ENCODE data around the gene RPS16. TPM values are rescaled to one million over a fixed set of nuclear protein-coding genes. Genes with fewer than 3 reads are reported as not detected.
A peak's percentile ranks its signal among the peaks of the same experiment; 100 is the strongest.
"Not testable (repeated sequence)": the region's sequence is repeated elsewhere in the genome, so short reads cannot be mapped to it uniquely, and the experiment has no call there.

The RPS16 gene
- total RNA-seq, result 1,000 to 10,000 TPM; 3,146 to 3,331 TPM

DNA sequence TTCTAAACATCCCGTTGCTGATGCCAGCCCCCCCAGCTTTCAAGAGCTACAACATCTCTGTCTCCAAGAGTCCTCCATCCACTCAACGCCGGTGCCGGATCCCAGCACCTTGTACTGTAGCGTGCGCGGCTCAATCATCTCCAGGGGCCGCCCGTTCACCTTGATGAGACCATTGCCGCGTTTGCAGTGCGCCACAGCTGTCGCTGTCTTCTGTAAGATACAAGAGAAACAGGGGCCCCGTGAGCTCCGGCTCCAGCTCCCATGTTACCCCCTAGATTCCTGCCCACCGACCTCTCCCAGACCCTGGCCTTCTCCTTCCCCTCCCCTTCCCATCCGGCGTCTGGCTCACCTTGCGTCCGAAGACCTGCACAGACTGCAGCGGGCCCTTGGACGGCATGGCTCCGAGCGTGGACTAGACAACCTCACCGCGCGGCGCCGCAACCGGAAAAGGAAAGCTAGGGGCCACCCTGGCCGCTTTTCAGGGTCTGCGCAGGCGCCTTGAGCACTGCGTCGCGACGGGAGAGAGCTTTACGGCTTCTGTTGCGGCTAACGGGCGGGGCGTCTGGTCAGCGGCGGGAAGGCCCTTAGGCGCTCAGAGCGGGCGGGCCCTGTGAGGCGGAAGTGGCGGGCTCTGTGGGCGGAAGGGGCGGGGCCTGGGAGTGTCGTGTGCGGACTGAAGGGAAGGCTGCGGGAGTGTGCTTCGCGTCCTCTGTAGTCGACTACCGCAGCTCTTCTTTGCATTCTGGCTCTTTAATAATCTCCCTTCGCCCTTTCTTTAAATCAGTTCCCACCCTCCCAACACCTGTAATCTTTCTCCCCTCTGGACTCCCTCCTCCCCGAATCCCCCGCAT lies at the start of gene RPS16:
Gene RPS16, minus strand, starts transcription at position 451 of the 851 bp plus-strand sequence. Its CDS starts 54 bp downstream, at position 397.
- ATAC-seq (peak; percentile 84), DNase-seq (peak; percentile 100)
- Mint-ChIP-seq H3K9me3 (ENCODE audit: low read depth) (no peaks in the 10 kb centered on the region), H3K27me3 (no peaks in the 10 kb centered on the region), H3K27ac (peak within 1 kb of the TSS; percentile 100), H3K4me1 (peaks cover 45% of the 10 kb centered on the region), H3K4me3 (peak within 1 kb of the TSS; percentile 99), H3K36me3 (ENCODE audit: low read depth) (peaks cover 36% of the 10 kb centered on the region)
- ChIA-PET CTCF (interaction anchor here (0.9 to 2.0 kb wide), 15 partner anchors 8 to 238 kb away, joined by 3 to 13 read pairs (median 5); partner anchors contain the start of genes EID2B, MED29, PAF1 and PLEKHG2), POLR2A (interaction anchor here (0.5 to 1.7 kb wide), 25 partner anchors 9 to 1015 kb away, joined by 3 to 50 read pairs (median 5); partner anchors contain the start of genes EID2B, MED29, NFKBIB and PAF1)
- intact Hi-C loops (cut with DNase I, micrococcal nuclease), result loop anchor here (1.0 kb wide), 6 partner anchors 10 to 97 kb away; partner anchors contain the start of genes PLEKHG2 (in 2 of the 2), SUPT5H (in 2 of the 2), EID2B (in 1 of the 2) and MED29 (in 1 of the 2)

DNA sequence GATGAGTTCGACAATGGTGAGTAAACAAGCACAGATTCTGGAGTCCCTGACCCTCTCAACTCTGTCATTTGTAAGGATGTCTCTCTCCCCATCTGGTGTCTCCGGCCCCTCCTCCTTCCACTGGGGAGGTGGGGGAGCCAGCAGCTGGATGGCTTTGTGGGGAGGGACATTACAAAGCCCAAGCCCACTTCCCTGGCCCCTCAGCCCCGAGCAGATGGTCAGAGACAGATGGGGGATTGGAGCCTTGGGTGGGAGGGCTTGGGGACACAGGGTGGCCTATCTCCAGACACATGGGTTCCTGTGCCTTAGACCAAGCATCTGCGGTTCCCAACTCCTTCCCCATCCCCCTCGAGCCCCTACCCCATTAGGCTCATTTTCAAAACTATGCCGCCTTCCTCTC lies 47.4 kb upstream of the RPS16 start:
- H3K4me1 Mint-ChIP-seq, result peaks cover 24% of the 10 kb centered on the region
- peak overlapping the region; percentile 95 for H3K4me3 Mint-ChIP-seq
- H3K36me3 Mint-ChIP-seq (ENCODE audit: low read depth), result peaks cover 28% of the 10 kb centered on the region
- ChIA-PET POLR2A (no interaction called here), CTCF (interaction anchor here (0.7 kb wide), 2 partner anchors 9 to 1046 kb away, joined by 3 to 5 read pairs; no protein-coding TSS in a partner anchor)
- DNase-seq (no peak), ATAC-seq (no peak)
- intact Hi-C loops (cut with DNase I, micrococcal nuclease), result loop anchor here in 1 of 2 experiments (5.0 kb wide), 1 partner anchor 141 kb away; the partner anchor contains the start of gene SAMD4B
- no peak overlapping the region for H3K27ac Mint-ChIP-seq
- H3K9me3 Mint-ChIP-seq (ENCODE audit: low read depth), result no peaks in the 10 kb centered on the region
- H3K27me3 Mint-ChIP-seq, result no peaks in the 10 kb centered on the region

DNA sequence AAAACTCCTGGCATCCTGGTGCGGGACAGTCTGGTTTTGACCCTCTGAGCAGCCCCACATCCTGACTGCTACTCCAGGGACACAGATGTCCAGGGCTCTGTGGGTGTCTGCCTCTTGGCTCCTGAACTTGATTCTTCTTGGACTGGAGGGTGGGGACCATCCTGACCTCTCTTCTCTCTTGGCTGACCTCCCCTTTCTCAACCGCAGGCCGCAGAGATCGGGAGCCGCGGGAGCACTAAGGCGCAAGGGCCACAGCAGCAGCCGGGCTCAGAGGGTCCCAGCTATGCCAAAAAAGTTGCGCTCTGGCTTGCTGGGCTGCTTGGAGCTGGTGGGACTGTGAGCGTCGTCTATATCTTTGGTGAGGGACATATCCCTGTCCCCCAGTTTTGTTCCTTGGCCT lies 45.9 kb upstream of the RPS16 start:
- Mint-ChIP-seq H3K36me3 (ENCODE audit: low read depth) (peaks cover 25% of the 10 kb centered on the region), H3K4me1 (peaks cover 24% of the 10 kb centered on the region), H3K9me3 (ENCODE audit: low read depth) (no peaks in the 10 kb centered on the region), H3K4me3 (peak overlapping the region; percentile 95), H3K27me3 (no peaks in the 10 kb centered on the region), H3K27ac (peak overlapping the region; percentile 85)
- POLR2A ChIA-PET, result interaction anchor here (1.0 kb wide), 1 partner anchor 34 kb away, joined by 3 read pairs; no protein-coding TSS in a partner anchor
- no peak for ATAC-seq
- DNase-seq, result no peak
- CTCF ChIA-PET, result interaction anchor here (2.2 kb wide), 1 partner anchor 52 kb away, joined by 10 read pairs; the partner anchor contains the start of gene EID2B
- intact Hi-C loops (cut with DNase I, micrococcal nuclease), result loop anchor here (2.0 to 5.0 kb wide), 3 partner anchors 35 to 709 kb away; partner anchors contain the start of genes MAP3K10 (in 1 of the 2) and SAMD4B (in 1 of the 2)

DNA sequence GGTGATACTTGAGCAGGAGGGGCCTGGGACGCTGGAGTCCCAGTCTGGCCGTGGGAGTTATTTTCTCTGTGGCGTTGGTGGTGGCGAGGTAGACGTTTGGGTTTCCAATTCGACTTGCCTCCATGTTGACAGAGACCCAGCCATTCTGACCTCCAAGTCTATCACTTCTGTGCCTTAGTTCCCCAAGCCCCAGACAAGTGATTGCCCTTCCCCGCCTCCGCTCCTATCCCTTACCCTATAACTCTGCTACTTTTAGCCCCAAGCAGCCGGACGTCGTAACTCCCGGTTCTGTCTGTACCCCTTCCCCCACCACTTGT lies 45.4 kb upstream of the RPS16 start:
- Mint-ChIP-seq H3K36me3 (ENCODE audit: low read depth) (peaks cover 27% of the 10 kb centered on the region), H3K9me3 (ENCODE audit: low read depth) (no peaks in the 10 kb centered on the region), H3K27ac (peak overlapping the region; percentile 85), H3K4me1 (peaks cover 24% of the 10 kb centered on the region), H3K27me3 (no peaks in the 10 kb centered on the region), H3K4me3 (peak overlapping the region; percentile 95)
- CTCF ChIA-PET, result interaction anchor here (0.7 to 2.2 kb wide), 3 partner anchors 9 to 52 kb away, joined by 3 to 10 read pairs (median 4); partner anchors contain the start of gene EID2B
- ATAC-seq (no peak), DNase-seq (no peak)
- POLR2A ChIA-PET, result interaction anchor here (0.6 to 1.2 kb wide), 3 partner anchors 45 to 366 kb away, joined by 3 to 10 read pairs (median 6); partner anchors contain the start of gene RPS16
- intact Hi-C loops (cut with DNase I, micrococcal nuclease), result loop anchor here (2.0 to 5.0 kb wide), 3 partner anchors 34 to 710 kb away; partner anchors contain the start of genes MAP3K10 (in 1 of the 2) and SAMD4B (in 1 of the 2)

DNA sequence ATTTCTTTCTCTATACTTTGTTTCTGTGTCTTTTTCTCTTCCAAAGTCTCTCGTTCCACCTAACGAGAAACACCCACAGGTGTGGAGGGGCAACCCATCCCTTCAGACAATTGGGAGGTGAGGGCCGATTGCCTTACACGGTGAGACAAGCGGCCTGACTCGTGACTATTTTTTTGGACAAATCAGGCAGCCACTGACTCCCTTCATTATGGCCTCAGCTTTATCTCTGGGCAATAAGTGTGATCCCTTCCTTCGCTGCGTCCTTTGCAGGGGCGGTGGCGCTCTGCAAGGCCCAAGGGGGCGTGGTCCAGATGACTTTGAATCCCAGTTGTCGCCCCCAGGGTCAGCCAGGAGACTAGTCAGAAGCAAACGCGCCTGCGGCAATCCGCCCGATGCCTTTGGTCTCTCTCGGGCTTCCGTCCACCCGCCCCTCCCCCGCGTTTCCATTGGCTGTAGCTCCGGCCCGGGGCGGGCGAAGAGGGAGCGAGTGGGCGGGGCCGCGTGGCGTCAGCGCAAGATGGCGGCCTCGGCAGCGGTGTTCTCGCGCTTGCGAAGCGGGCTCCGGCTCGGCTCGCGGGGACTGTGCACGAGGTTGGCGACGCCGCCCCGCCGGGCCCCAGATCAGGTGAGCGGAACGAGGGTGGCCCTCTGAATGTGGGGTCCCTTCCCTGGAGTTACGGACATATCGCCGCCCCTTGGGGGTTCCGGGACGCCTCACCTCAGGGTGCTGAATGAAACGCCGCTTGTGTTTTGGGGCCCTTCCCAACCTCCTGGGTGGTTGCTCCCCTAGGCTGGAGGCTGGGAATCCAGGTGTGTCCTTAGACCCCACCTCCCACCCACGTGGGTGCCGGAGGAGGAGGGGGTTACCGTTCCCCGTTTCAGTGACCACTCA lies 44.8 kb upstream of the RPS16 start, which contains the start of gene TIMM50:
Gene TIMM50, plus strand, starts transcription at position 502 of the 892 bp plus-strand sequence. Its CDS starts 16 bp downstream, at position 518.
- Mint-ChIP-seq H3K27ac (peak within 1 kb of the TSS; percentile 92), H3K27me3 (no peaks in the 10 kb centered on the region), H3K36me3 (ENCODE audit: low read depth) (peaks cover 28% of the 10 kb centered on the region), H3K4me3 (peak within 1 kb of the TSS; percentile 95), H3K9me3 (ENCODE audit: low read depth) (no peaks in the 10 kb centered on the region), H3K4me1 (peaks cover 24% of the 10 kb centered on the region)
- POLR2A ChIA-PET, result interaction anchor here (0.6 to 1.2 kb wide), 4 partner anchors 32 to 365 kb away, joined by 3 to 10 read pairs (median 4); partner anchors contain the start of gene RPS16
- intact Hi-C loops (cut with DNase I, micrococcal nuclease), result loop anchor here (1.0 to 5.0 kb wide), 10 partner anchors 22 to 710 kb away; partner anchors contain the start of genes EID2 (in 1 of the 2), EID2B (in 1 of the 2), MAP3K10 (in 1 of the 2) and PAK4 (in 1 of the 2)
- peak; percentile 94 for ATAC-seq
- peak; percentile 100 for DNase-seq
- CTCF ChIA-PET, result interaction anchor here (0.6 to 2.2 kb wide), 5 partner anchors 9 to 954 kb away, joined by 3 to 10 read pairs (median 4); partner anchors contain the start of gene EID2B

DNA sequence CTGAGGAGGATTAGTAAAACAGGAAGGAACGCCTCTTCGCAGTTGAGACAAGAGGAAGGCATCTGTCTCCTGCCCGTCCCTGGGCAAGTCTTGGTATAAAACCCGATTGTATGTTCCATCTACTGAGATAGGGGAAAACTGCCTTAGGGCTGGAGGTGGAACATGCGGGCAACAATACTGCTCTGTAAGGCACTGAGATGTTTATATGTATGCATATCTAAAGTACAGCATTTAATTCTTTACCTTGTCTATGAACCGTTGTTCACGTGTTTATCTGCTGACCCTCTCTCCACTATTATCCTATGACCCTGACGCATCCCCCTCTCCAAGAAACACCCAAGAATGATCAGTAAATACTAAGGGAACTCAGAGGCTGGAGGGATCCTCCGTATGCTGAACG lies 44.2 kb upstream of the RPS16 start:
- Mint-ChIP-seq H3K9me3 (ENCODE audit: low read depth) (no peaks in the 10 kb centered on the region), H3K36me3 (ENCODE audit: low read depth) (peaks cover 29% of the 10 kb centered on the region), H3K4me3 (peak overlapping the region; percentile 95), H3K27ac (peak overlapping the region; percentile 92), H3K27me3 (no peaks in the 10 kb centered on the region), H3K4me1 (peaks cover 24% of the 10 kb centered on the region)
- DNase-seq, result no peak
- intact Hi-C loops (cut with DNase I, micrococcal nuclease), result loop anchor here (1.0 to 5.0 kb wide), 10 partner anchors 22 to 711 kb away; partner anchors contain the start of genes EID2 (in 1 of the 2), EID2B (in 1 of the 2), MAP3K10 (in 1 of the 2) and PAK4 (in 1 of the 2)
- POLR2A ChIA-PET, result interaction anchor here (0.8 to 1.2 kb wide), 3 partner anchors 31 to 48 kb away, joined by 3 to 10 read pairs (median 3); partner anchors contain the start of gene RPS16
- ATAC-seq, result no peak
- CTCF ChIA-PET, result interaction anchor here (0.7 to 2.2 kb wide), 3 partner anchors 8 to 53 kb away, joined by 4 to 10 read pairs (median 4); partner anchors contain the start of gene EID2B

DNA sequence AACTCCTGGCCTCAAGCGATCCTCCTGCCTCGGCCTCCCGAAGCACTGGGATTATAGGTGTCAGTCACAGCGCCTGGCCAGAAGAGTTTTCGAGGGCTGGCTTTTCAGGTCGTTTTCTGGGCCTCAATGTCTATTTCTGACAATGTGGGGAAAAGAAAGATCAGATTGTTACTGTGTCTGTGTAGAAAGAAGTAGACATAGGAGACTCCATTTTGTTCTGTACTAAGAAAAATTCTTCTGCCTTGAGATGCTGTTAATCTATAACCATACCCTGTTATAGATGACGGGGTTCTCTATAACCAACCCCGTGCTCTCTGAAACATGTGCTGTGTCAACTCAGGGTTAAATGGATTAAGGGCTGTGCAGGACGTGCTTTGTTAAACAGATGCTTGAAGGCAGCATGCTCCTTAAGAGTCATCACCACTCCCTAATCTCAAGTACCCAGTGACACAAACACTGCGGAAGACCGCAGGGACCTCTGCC lies 43.6 kb upstream of the RPS16 start:
- H3K27me3 Mint-ChIP-seq; intact Hi-C loops (cut with DNase I, micrococcal nuclease); CTCF ChIA-PET; POLR2A ChIA-PET; ATAC-seq; H3K9me3 Mint-ChIP-seq (ENCODE audit: low read depth); H3K27ac Mint-ChIP-seq; DNase-seq: not testable (repeated sequence)
- Mint-ChIP-seq H3K4me1 (peaks cover 24% of the 10 kb centered on the region), H3K4me3 (peak overlapping the region; percentile 95), H3K36me3 (ENCODE audit: low read depth) (peaks cover 34% of the 10 kb centered on the region)

DNA sequence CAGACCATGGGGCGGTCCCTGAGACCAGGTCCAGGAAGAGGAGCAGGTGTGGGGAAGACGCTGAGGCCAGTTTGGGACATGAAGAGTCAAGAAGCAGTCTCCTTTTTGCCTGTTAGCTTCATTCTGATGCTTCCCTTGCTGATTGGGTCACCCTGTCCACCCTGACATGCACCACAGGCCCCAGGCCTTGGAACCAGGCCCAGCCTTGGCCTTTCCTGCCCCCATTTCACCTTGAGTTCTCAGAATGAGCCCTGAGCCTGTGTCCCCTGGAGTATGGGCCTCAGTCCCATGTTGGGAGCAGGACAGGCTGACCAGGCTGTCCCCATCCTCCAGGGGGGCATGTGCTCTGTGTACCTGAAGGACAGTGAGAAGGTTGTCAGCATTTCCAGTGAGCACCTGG lies 40.0 kb upstream of the RPS16 start:
- DNase-seq (no peak), ATAC-seq (no peak)
- Mint-ChIP-seq H3K36me3 (ENCODE audit: low read depth) (peaks cover 43% of the 10 kb centered on the region), H3K27ac (no peak overlapping the region), H3K27me3 (no peaks in the 10 kb centered on the region), H3K4me3 (no peak overlapping the region), H3K9me3 (ENCODE audit: low read depth) (no peaks in the 10 kb centered on the region), H3K4me1 (peaks cover 19% of the 10 kb centered on the region)
- POLR2A ChIA-PET, result interaction anchor here (1.0 to 1.3 kb wide), 2 partner anchors 10 to 57 kb away, joined by 3 to 5 read pairs; partner anchors contain the start of gene EID2B
- CTCF ChIA-PET, result interaction anchor here (0.6 to 4.2 kb wide), 4 partner anchors 33 to 378 kb away, joined by 3 to 27 read pairs (median 4); partner anchors contain the start of gene EID2B
- intact Hi-C loops (cut with DNase I, micrococcal nuclease), result no loop called here

DNA sequence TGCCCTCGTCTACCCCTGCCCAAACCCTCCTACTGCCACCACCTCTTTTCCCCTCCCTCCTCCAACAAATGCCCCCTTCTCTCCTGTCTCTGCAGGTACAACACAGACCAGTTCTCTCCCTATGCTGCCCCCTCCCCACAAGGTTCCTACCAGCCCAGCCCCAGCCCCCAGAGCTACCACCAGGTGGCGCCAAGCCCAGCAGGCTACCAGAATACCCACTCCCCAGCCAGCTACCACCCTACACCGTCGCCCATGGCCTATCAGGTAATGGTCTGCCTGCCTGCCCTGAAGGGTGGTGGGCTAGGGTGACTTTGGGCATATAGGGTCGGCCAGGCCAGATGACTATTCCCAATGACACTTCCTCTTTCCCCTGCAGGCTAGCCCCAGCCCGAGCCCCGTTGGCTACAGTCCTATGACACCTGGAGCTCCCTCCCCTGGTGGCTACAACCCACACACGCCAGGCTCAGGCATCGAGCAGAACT lies 38.4 kb upstream of the RPS16 start:
- no peak overlapping the region for H3K4me3 Mint-ChIP-seq
- CTCF ChIA-PET, result interaction anchor here (0.6 to 4.2 kb wide), 19 partner anchors 12 to 1184 kb away, joined by 3 to 27 read pairs (median 3); partner anchors contain the start of genes EID2B and SUPT5H
- peak; percentile 84 for DNase-seq
- POLR2A ChIA-PET, result interaction anchor here (1.2 to 1.3 kb wide), 2 partner anchors 26 to 58 kb away, joined by 3 to 4 read pairs; partner anchors contain the start of gene EID2B
- peak; percentile 84 for ATAC-seq
- no peaks in the 10 kb centered on the region for H3K27me3 Mint-ChIP-seq
- H3K4me1 Mint-ChIP-seq, result peaks cover 17% of the 10 kb centered on the region
- H3K27ac Mint-ChIP-seq, result no peak overlapping the region
- intact Hi-C loops (cut with DNase I, micrococcal nuclease), result loop anchor here (1.0 kb wide), 1 partner anchor 58 kb away; the partner anchor contains the start of gene EID2B (in 2 of the 2)
- peaks cover 57% of the 10 kb centered on the region for H3K36me3 Mint-ChIP-seq (ENCODE audit: low read depth)
- H3K9me3 Mint-ChIP-seq (ENCODE audit: low read depth), result no peaks in the 10 kb centered on the region

Data from activated CD4-positive, alpha-beta T cell treated with anti-CD3 and anti-CD28 coated beads for 36 hours (primary cell).